ENCODE results near the gene SHFL. TPM values are rescaled to one million over a fixed set of nuclear protein-coding genes. Genes with fewer than 3 reads are reported as not detected.

Gene SHFL
- total RNA-seq, 3 donors from 2014 or later (not counting 1 experiment from before 2014, with no cell fraction given): 107 to 111 (median 107) TPM

GRCh38 chr19:10109528-10109927 is 23.4 kb downstream of the SHFL start:
- Mint-ChIP-seq H3K36me3 (no peaks in the 10 kb centered on the region), H3K9me3 (no peaks in the 10 kb centered on the region), H3K27ac (peak overlapping the region in 1 of 2 donors; percentile 98), H3K4me3 (no peak overlapping the region), H3K27me3 (ENCODE audit: low read depth in 2 of 2) (no peaks in the 10 kb centered on the region), H3K4me1 (peaks cover 55 to 78% of the 10 kb centered on the region in 2 donors)
- intact Hi-C loops (cut with micrococcal nuclease): loop anchor here (10.0 kb wide), 1 partner anchor 685 kb away; no protein-coding TSS in a partner anchor
- no peak for ATAC-seq
- no peak overlapping the region for H3K4me3 ChIP-seq (ENCODE audit: low read length)
- 96% methylated on average over 14 of the region's 14 CpGs for WGBS (ENCODE audit: insufficient coverage)
- no peak for DNase-seq
- no peak for TF ChIP-seq CTCF (IDR thresholded peaks at IDR 0.05)
- no peaks in the 10 kb centered on the region for H3K27me3 ChIP-seq (ENCODE audit: control insufficient read depth, insufficient read depth, low read length)
- H3K9me3 ChIP-seq (ENCODE audit: control insufficient read depth, insufficient read depth, low read length): no peaks in the 10 kb centered on the region
- H3K36me3 ChIP-seq (ENCODE audit: control insufficient read depth, insufficient read depth, low read length): peaks cover 51% of the 10 kb centered on the region
- H3K4me1 ChIP-seq (ENCODE audit: control insufficient read depth, insufficient read depth, low read length): peaks cover 89% of the 10 kb centered on the region
- no peak overlapping the region for H3K27ac ChIP-seq (ENCODE audit: low read length)

DNA sequence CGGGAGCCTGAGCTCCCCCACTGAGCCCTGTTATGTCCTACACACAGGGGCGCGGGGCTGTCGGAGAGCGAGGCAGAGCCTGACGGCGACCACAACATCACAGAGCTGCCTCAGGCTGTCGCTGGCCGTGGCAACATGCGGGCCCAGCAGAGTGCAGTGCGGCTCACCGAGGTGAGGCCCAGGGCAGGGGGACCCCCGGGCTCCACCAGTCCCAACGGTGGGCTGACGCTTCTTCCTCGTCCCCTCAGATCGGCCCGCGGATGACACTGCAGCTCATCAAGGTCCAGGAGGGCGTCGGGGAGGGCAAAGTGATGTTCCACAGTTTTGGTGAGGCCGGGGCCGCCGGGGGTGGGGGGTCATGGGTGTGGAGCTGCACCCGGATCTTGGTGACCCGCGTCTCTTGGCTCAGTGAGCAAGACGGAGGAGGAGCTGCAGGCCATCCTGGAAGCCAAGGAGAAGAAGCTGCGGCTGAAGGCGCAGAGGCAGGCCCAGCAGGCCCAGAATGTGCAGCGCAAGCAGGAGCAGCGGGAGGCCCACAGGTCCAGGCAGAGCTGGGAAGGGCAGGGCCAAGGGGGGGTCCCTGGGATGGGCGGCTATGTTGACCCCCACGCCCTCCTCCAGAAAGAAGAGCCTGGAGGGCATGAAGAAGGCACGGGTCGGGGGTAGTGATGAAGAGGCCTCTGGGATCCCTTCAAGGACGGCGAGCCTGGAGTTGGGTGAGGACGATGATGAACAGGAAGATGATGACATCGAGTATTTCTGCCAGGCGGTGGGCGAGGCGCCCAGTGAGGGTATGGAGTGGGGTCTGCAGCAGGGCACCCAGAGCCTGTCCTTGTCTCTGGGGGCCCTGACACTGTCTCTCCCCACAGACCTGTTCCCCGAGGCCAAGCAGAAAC is 24.2 kb downstream of the SHFL start:
- 95% methylated on average over 44 of the region's 44 CpGs for WGBS (ENCODE audit: insufficient coverage)
- peak overlapping the region; percentile 2 for H3K27ac ChIP-seq (ENCODE audit: low read length)

DNA sequence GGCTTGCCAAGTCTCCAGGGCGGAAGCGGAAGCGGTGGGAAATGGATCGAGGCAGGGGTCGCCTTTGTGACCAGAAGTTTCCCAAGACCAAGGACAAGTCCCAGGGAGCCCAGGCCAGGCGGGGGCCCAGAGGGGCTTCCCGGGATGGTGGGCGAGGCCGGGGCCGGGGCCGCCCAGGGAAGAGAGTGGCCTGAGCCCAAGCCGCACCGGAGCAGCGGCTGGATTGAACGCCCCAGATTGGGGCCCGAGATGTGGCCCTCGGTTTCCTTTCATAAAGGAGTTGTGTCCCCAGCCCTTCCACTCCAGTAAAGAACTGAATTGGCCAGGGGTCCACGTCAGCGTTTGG is 24.8 kb downstream of the SHFL start:
- Histone ChIP-seq H3K4me3 (ENCODE audit: low read length) (no peak overlapping the region), H3K9me3 (ENCODE audit: control insufficient read depth, insufficient read depth, low read length) (no peaks in the 10 kb centered on the region), H3K27ac (ENCODE audit: low read length) (peak overlapping the region; percentile 93), H3K36me3 (ENCODE audit: control insufficient read depth, insufficient read depth, low read length) (peaks cover 64% of the 10 kb centered on the region), H3K4me1 (ENCODE audit: control insufficient read depth, insufficient read depth, low read length) (peaks cover 90% of the 10 kb centered on the region), H3K27me3 (ENCODE audit: control insufficient read depth, insufficient read depth, low read length) (no peaks in the 10 kb centered on the region)
- DNase-seq (no peak), ATAC-seq (no peak)
- no peaks in the 10 kb centered on the region for H3K9me3 Mint-ChIP-seq
- H3K27ac Mint-ChIP-seq: peak overlapping the region; percentile 95 to 98
- WGBS (ENCODE audit: insufficient coverage): 82% methylated on average over 19 of the region's 19 CpGs
- TF ChIP-seq CTCF (IDR thresholded peaks at IDR 0.05): no peak
- H3K4me1 Mint-ChIP-seq: peaks cover 47 to 76% of the 10 kb centered on the region in 2 donors
- intact Hi-C loops (cut with micrococcal nuclease): no loop called here
- no peaks in the 10 kb centered on the region for H3K27me3 Mint-ChIP-seq (ENCODE audit: low read depth in 2 of 2)
- H3K36me3 Mint-ChIP-seq: no peaks in the 10 kb centered on the region
- peak overlapping the region; percentile 58 for H3K4me3 Mint-ChIP-seq

More for the DNA sequence above, 24.2 kb downstream of the SHFL start:
- Mint-ChIP-seq H3K27ac (peak overlapping the region; percentile 95 to 98), H3K27me3 (ENCODE audit: low read depth in 2 of 2) (no peaks in the 10 kb centered on the region), H3K9me3 (no peaks in the 10 kb centered on the region), H3K4me1 (peaks cover 51 to 76% of the 10 kb centered on the region in 2 donors), H3K4me3 (peak overlapping the region; percentile 58), H3K36me3 (no peaks in the 10 kb centered on the region)
- Histone ChIP-seq H3K27me3 (ENCODE audit: control insufficient read depth, insufficient read depth, low read length) (no peaks in the 10 kb centered on the region), H3K9me3 (ENCODE audit: control insufficient read depth, insufficient read depth, low read length) (no peaks in the 10 kb centered on the region), H3K36me3 (ENCODE audit: control insufficient read depth, insufficient read depth, low read length) (peaks cover 59% of the 10 kb centered on the region), H3K4me1 (ENCODE audit: control insufficient read depth, insufficient read depth, low read length) (peaks cover 90% of the 10 kb centered on the region), H3K4me3 (ENCODE audit: low read length) (no peak overlapping the region)
- intact Hi-C loops (cut with micrococcal nuclease): no loop called here
- no peak for DNase-seq
- no peak for TF ChIP-seq CTCF (IDR thresholded peaks at IDR 0.05)
- no peak for ATAC-seq

All from natural killer cell (primary cell).